ENCODE results near the gene AGAP6. TPM values are rescaled to one million over a fixed set of nuclear protein-coding genes. Genes with fewer than 3 reads are reported as not detected.
A peak's percentile ranks its signal among the peaks of the same experiment; 100 is the strongest.
"Not testable (repeated sequence)": the region's sequence is repeated elsewhere in the genome, so short reads cannot be mapped to it uniquely, and the experiment has no call there.

AGAP6 gene
- total and polyA plus RNA-seq, 2 of the 8 experiments (the other 6 are each of a cell fraction or from before 2014, with no cell fraction given) = 13.0 to 15.3 TPM

DNA sequence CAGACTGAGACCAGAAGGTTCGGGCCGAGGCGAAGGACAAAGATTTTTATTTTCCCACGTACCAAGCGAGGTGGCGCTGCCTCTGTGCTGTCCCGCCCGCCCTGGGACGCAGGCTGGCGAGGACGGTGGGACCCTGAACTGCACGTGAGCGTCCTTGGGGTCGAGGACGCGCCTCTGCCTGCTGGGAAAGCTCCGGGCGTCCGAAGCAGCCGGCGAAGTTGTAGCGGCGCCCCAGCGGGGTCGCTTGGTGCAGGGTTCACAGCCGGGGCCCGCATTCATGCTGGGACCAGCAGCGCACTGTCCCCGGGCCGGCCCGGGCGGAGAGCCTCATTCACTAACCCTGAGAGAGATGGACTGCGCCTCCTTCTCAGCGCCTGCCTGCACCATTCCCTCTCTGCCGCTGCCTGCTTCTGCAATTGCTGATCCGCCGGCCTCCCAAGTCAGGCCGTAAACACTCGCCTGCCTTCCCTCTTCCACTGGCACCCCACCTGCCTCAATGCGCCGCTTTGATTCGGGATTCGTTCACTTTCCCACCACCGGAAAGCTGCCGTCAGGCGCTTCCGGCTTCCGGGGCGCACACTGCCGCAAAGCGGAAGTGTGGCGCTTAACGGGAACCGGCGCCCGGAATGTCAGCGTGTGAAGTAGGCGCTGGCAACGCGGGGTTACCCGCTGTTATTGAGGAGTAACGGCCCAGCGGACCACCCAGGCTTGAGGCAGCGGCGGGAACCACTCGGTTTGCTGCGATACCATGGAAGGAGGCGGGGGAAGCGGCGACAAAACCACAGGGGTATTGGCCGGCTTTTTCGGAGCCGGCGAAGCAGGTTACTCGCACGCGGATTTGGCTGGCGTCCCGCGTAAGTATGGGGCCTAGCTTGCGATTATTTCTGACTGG lies 46.5 kb upstream of the AGAP6 start, which contains the start of the genes PARG and TIMM23B:
TSS of gene PARG (minus strand) at position 581 of the 892 bp plus-strand sequence. CDS start at position 279, 302 bp downstream.
TSS of gene TIMM23B (plus strand) at position 607 of the 892 bp plus-strand sequence. CDS start at position 749, 142 bp downstream.
- peak; percentile 31 to 86 for DNase-seq (ENCODE audit: low read depth in 1 of 2, low spot score in 2 of 2)
- WGBS, 2 experiments (ENCODE audit: extremely low coverage in 1 of 2, insufficient coverage in 1 of 2, insufficient read length in 1 of 2, insufficient replicate concordance in 2 of 2, low coverage in 1 of 2, low lambda C conversion rate in 2 of 2, missing lambda C conversion rate in 1 of 2) = 1% methylated on average over 62 of the region's 81 CpGs; no CpG with 5 or more reads in 1 of the 2 experiments
- H3K56ac ChIP-seq (replicated peaks; ENCODE audit: insufficient read length, low read depth, low read length); H2AK5ac ChIP-seq (ENCODE audit: low read depth, low read length); H2AFZ ChIP-seq (ENCODE audit: low read length); H3K79me1 ChIP-seq (ENCODE audit: low read depth, low read length); H3K4me1 ChIP-seq (replicated peaks in 1 of 4; ENCODE audit: control insufficient read depth in 3 of 4, insufficient read depth in 4 of 4, low read length in 3 of 4); H2BK15ac ChIP-seq (ENCODE audit: low read length); H2BK12ac ChIP-seq (ENCODE audit: low read depth, low read length); H3K14ac ChIP-seq (ENCODE audit: insufficient read length); H2BK5ac ChIP-seq (ENCODE audit: low read depth, low read length); H3K4ac ChIP-seq (replicated peaks; ENCODE audit: insufficient read length, low read depth, low read length); H3K23me2 ChIP-seq (ENCODE audit: low read depth, low read length); FAIRE-seq; H3K27me3 ChIP-seq (replicated peaks in 1 of 4; ENCODE audit: control insufficient read depth in 3 of 4, extremely low read depth in 1 of 4, insufficient read depth in 3 of 4, low read length in 3 of 4); H3K23ac ChIP-seq (ENCODE audit: insufficient read length); POLR2A ChIA-PET (ENCODE audit: partially characterized antibody); H2BK120ac ChIP-seq (replicated peaks; ENCODE audit: low read depth, low read length); H4K91ac ChIP-seq (replicated peaks; ENCODE audit: insufficient read length, low read length); H3K9me3 ChIP-seq (ENCODE audit: insufficient read depth in 2 of 2, low read depth in 1 of 2, low read length in 1 of 2); H3K36me3 ChIP-seq (ENCODE audit: control insufficient read depth in 2 of 4, insufficient read depth in 4 of 4, low read length in 3 of 4); H4K20me1 ChIP-seq (replicated peaks in 1 of 2; ENCODE audit: control insufficient read depth in 1 of 2, insufficient read depth in 2 of 2, low read length in 2 of 2); H2BK20ac ChIP-seq (ENCODE audit: low read length); H4K5ac ChIP-seq (ENCODE audit: insufficient read length, low read depth, low read length): not testable (repeated sequence)
- Histone ChIP-seq H3K79me2 (ENCODE audit: control insufficient read depth in 1 of 2, insufficient read depth in 2 of 2, low read length in 2 of 2) (peaks cover 9 to 52% of the 10 kb centered on the region in 2 experiments), H3K4me2 (ENCODE audit: insufficient read depth in 1 of 2, low read depth in 2 of 2, low read length in 2 of 2) (peak within 1 kb of the TSS; percentile 80 to 83), H4K8ac (ENCODE audit: extremely low read depth, insufficient read depth, low read length) (peak within 1 kb of the TSS; percentile 79; the same call in 1 of the 2 replicates), H3K9ac (replicated peaks in 1 of 4; ENCODE audit: extremely low read depth in 1 of 4, low read depth in 3 of 4, low read length in 3 of 4) (peak within 1 kb of the TSS; percentile 78 to 91 (median 82)), H3K4me3 (ENCODE audit: extremely low read depth in 1 of 4, insufficient read depth in 2 of 4, low read depth in 3 of 4, low read length in 4 of 4) (peak within 1 kb of the TSS; percentile 68 to 86 (median 78)), H3K27ac (ENCODE audit: low read depth, low read length) (peak within 1 kb of the TSS; percentile 81), H3K18ac (ENCODE audit: extremely low read depth, low read length) (peak within 1 kb of the TSS; percentile 48; the same call in 1 of the 2 replicates)
- CTCF ChIA-PET (ENCODE audit: partially characterized antibody) = interaction anchor here (1.2 kb wide), 1 partner anchor 348 kb away, joined by 4 read pairs; no protein-coding TSS in a partner anchor
- TF ChIP-seq, protein P1, sequence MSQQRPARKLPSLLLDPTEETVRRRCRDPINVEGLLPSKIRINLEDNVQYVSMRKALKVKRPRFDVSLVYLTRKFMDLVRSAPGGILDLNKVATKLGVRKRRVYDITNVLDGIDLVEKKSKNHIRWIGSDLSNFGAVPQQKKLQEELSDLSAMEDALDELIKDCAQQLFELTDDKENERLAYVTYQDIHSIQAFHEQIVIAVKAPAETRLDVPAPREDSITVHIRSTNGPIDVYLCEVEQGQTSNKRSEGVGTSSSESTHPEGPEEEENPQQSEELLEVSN (IDR thresholded peaks at IDR 0.05) = peak; percentile 87
- TF ChIP-seq ASH2L (IDR thresholded peaks at IDR 0.05; ENCODE audit: low read length) (peak; percentile 19), POLR2AphosphoS5 (IDR thresholded peaks at IDR 0.05; ENCODE audit: low read depth, low read length) (peak; percentile 74; the same call in 1 of the 2 replicates), KDM4A (IDR thresholded peaks at IDR 0.05; ENCODE audit: low read depth, low read length, severe bottlenecking) (peak; percentile 79), TBP (IDR thresholded peaks at IDR 0.05; ENCODE audit: low read depth, low read length) (peak; percentile 78), SIN3A (conservative IDR thresholded peaks at IDR 0.05 in 1 of 2, IDR thresholded peaks at IDR 0.05 in 1 of 2; ENCODE audit: low read depth in 1 of 2, low read length in 2 of 2) (peak in 1 of 2 experiments; percentile 51; a peak in 1 of 4 replicates), GABPA (IDR thresholded peaks at IDR 0.05; ENCODE audit: borderline replicate concordance, insufficient read depth, low read length) (peak; percentile 84; the same call in 1 of the 2 replicates), POLR2A (IDR thresholded peaks at IDR 0.05; ENCODE audit: control extremely low read depth in 1 of 2, low read depth in 2 of 2, low read length in 2 of 2) (peak; percentile 43 to 71), TEAD4 (IDR thresholded peaks at IDR 0.05; ENCODE audit: low read depth, low read length) (peak; percentile 82)
- TF ChIP-seq, protein P2, sequence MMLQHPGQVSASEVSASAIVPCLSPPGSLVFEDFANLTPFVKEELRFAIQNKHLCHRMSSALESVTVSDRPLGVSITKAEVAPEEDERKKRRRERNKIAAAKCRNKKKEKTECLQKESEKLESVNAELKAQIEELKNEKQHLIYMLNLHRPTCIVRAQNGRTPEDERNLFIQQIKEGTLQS (IDR thresholded peaks at IDR 0.05; ENCODE audit: insufficient read depth, low read depth, low read length) = peak; percentile 51; the same call in 1 of the 2 replicates
